CMK (cell line): Measurements from ENCODE around the gene CDC45.

ENCODE experiments used
- DNase-seq: peaks from one replicate; pipeline ENCODE4 v3.0.0-alpha.2; 2010; ENCODE audit warnings: low read depth

The CDC45 gene

GRCh38 chr22:19566279-19567156 is 86.8 kb downstream of the CDC45 start:
- no peak for DNase-seq

- no peak for DNase-seq
Measured at GRCh38 chr22:19567157-19568009, 87.7 kb downstream of the CDC45 start.

- DNase-seq = no peak
Measured at GRCh38 chr22:19568337-19569275, 88.9 kb downstream of the CDC45 start.

GRCh38 chr22:19569276-19569640 is 89.5 kb downstream of the CDC45 start:
- no peak for DNase-seq

GRCh38 chr22:19569976-19570375 is 90.3 kb downstream of the CDC45 start:
- no peak for DNase-seq
